ENCODE results near the gene ARNT2.

GRCh38 chr15:80437334-80437891 is 33.2 kb downstream of the ARNT2 start:
- no peak for TF ChIP-seq POLR2A (IDR thresholded peaks at IDR 0.05; ENCODE audit: low read length)
- TF ChIP-seq GATA1 (IDR thresholded peaks at IDR 0.05; ENCODE audit: low read depth, low read length): no peak
